Left lung (tissue), 10 donors: ENCODE data around the gene CAMTA1. TPM values are rescaled to one million over a fixed set of nuclear protein-coding genes. Genes with fewer than 3 reads are reported as not detected.

Experiments
- ATAC-seq: fragments of 200-7000 bp; cut with Tn5 transposase; one replicate; pipeline ENCODE4 v1.9.1; 2020; ENCODE audit warnings: moderate library complexity
- DNase-seq, 4 donors: peaks; one replicate each; pipeline ENCODE4 v3.0.0-alpha.2; 2013 to 2020
- H3K27ac ChIP-seq, 2 donors: fragments of 200-600 bp; sonication (generic) in 1 of 2; one replicate each; pipeline versions ENCODE4 v1.5.0 to v1.8.0; 2020 to 2021
- H3K27me3 ChIP-seq, 2 donors: fragments of 200-600 bp; sonication (generic) in 1 of 2; one replicate each; pipeline versions ENCODE4 v1.5.0 to v1.8.0; 2020 to 2021
- H3K36me3 ChIP-seq, 2 donors: fragments of 200-600 bp; sonication (generic) in 1 of 2; one replicate each; pipeline versions ENCODE4 v1.5.0 to v1.8.0; 2020 to 2021
- H3K4me1 ChIP-seq, 2 donors: fragments of 200-600 bp; one replicate each; pipeline ENCODE4 v1.8.0; 2021
- H3K4me3 ChIP-seq, 2 donors: fragments of 200-600 bp; sonication (generic) in 1 of 2; one replicate each; pipeline versions ENCODE4 v1.5.0 to v1.8.0; 2020 to 2021; ENCODE audit warnings: mild to moderate bottlenecking in 1 of 2
- H3K9me3 ChIP-seq, 2 donors: fragments of 200-600 bp; sonication (generic) in 1 of 2; one replicate each; pipeline versions ENCODE4 v1.5.0 to v1.8.0; 2020 to 2021
- intact Hi-C, 2 donors: fragments of 100-400 bp; cut with DNase I; formaldehyde crosslinking; loops; one replicate each; pipeline versions ENCODE4 v1.11.2 to v1.14.2; 2022
- polyA plus RNA-seq, 6 donors: library from polyadenylated mRNA; unstranded; fragments of 120-200 nt; gene quantifications; one replicate each; pipeline ENCODE4 v1.2.1, GENCODE V29; 2013; ENCODE audit not compliant: insufficient read length in 6 of 6
- total RNA-seq, 2 donors: library from RNA; stranded (reverse); fragmentation: NEBNext Ultra II Directional; extraction: Animal tissue kit (Norgen Biotek cat#: 25700); gene quantifications; one replicate each; pipeline ENCODE4 v1.2.1, GENCODE V29; 2021
- TF ChIP-seq, protein P1 (sequence below), 2 donors: fragments of 200-600 bp; sonication (generic) in 1 of 2; IDR thresholded peaks; one replicate each; pipeline versions ENCODE4 v1.5.0 to v1.8.0; 2021; ENCODE audit warnings: antibody characterized with exemption in 2 of 2
- donor health status: DM: no; HTN: yes; CAD: no.
- donor health status: DM: no; HTN: no; CAD: no.

The CAMTA1 gene
- total and polyA plus RNA-seq, 8 donors: 42.7 to 69.1 (median 49.4) TPM

DNA sequence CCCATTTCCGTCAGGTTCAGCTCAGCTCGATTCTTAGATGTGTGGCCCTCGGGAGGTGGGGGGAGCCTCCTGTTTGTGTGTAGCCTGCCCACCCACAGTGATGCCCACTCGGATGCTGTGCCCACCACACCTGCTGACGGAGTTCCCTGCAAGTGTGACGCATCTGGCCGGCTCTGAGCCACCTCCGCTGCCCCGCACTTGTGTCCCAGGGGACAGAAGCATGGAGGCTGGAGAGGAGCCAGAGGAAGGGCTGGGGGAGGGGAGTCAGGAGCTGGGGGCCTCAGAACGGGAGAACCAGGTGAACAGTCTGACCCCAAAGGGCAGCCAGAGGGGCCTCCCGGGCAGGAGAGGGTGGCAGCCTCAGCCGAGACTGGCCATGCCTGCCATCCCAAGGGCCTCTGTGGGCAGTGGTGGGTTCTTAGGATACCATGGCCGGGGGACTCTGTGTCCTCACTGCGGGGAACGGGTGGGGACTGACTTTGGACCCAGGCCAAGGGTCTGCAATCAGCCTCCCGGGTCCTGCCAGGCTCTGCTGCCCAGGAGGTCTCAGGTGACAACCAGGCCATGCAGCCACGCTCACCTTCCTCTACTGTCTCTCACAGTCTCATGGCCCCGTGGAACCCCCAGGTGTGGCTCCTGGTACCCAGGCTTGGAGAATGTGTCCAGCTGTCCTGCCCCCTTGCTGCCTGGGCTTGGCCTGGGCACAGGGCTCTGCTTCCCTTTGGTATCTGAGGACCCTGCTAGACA is 718.6 kb downstream of the CAMTA1 start:
- Histone ChIP-seq H3K27me3 (no peaks in the 10 kb centered on the region), H3K4me3 (no peak overlapping the region), H3K36me3 (no peaks in the 10 kb centered on the region), H3K9me3 (no peaks in the 10 kb centered on the region), H3K4me1 (no peaks in the 10 kb centered on the region), H3K27ac (no peak overlapping the region)
- ATAC-seq (no peak), DNase-seq (no peak)
- TF ChIP-seq, protein P1, sequence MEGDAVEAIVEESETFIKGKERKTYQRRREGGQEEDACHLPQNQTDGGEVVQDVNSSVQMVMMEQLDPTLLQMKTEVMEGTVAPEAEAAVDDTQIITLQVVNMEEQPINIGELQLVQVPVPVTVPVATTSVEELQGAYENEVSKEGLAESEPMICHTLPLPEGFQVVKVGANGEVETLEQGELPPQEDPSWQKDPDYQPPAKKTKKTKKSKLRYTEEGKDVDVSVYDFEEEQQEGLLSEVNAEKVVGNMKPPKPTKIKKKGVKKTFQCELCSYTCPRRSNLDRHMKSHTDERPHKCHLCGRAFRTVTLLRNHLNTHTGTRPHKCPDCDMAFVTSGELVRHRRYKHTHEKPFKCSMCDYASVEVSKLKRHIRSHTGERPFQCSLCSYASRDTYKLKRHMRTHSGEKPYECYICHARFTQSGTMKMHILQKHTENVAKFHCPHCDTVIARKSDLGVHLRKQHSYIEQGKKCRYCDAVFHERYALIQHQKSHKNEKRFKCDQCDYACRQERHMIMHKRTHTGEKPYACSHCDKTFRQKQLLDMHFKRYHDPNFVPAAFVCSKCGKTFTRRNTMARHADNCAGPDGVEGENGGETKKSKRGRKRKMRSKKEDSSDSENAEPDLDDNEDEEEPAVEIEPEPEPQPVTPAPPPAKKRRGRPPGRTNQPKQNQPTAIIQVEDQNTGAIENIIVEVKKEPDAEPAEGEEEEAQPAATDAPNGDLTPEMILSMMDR (IDR thresholded peaks at IDR 0.05): no peak
- intact Hi-C loops: no loop called here

- TF ChIP-seq, protein P1 (IDR thresholded peaks at IDR 0.05): no peak
- H3K4me1 ChIP-seq: no peaks in the 10 kb centered on the region
Measured at GRCh38 chr1:7504438-7504720, 719.1 kb downstream of the CAMTA1 start.

DNA sequence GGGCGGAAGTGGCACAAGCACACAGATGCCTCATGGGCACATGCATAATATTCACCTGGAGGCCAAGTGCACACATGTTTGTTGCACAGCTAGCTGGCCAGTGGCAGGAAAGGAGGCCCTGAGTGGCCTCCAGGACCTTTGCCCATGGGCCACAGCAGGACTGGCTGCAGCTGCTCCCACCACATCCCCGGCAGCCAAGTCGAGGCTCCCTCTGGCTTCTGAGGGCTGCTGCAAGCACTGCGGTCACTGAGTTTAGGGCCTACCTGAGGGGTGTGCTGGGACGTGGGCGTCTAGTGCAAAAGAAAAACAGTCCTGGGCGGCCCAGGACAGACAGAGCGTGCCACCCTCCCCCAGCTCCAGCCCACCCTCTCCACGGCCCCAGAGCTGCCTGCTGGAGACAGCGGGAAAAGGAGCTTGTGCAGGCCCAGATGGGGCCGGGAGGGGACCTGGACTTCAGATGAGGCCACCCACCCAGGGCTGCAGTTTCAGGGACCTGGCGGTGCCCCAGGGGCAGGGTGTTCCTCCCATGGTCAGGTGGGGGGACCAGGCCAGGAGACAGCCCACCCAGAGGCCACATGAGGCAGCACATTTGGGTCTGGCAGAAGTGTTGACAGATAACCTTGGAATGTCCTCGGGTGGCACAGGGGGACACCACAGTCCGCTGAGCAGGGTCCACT is 720.0 kb downstream of the CAMTA1 start:
- ATAC-seq (no peak), DNase-seq (no peak)
- Histone ChIP-seq H3K36me3 (no peaks in the 10 kb centered on the region), H3K4me1 (no peaks in the 10 kb centered on the region), H3K4me3 (no peak overlapping the region), H3K27ac (no peak overlapping the region), H3K27me3 (no peaks in the 10 kb centered on the region), H3K9me3 (no peaks in the 10 kb centered on the region)
- intact Hi-C loops: no loop called here
- TF ChIP-seq, protein P1 (IDR thresholded peaks at IDR 0.05): no peak

More at GRCh38 chr1:7504438-7504720, 719.1 kb downstream of the CAMTA1 start:
- Histone ChIP-seq H3K4me3 (no peak overlapping the region), H3K27me3 (no peaks in the 10 kb centered on the region), H3K9me3 (no peaks in the 10 kb centered on the region), H3K36me3 (no peaks in the 10 kb centered on the region), H3K27ac (no peak overlapping the region)
- DNase-seq (no peak), ATAC-seq (no peak)
- intact Hi-C loops: no loop called here

- DNase-seq: no peak
- TF ChIP-seq, protein P1 (IDR thresholded peaks at IDR 0.05): no peak
Measured at GRCh38 chr1:7505771-7506453, 720.7 kb downstream of the CAMTA1 start.

More at GRCh38 chr1:7505771-7506453, 720.7 kb downstream of the CAMTA1 start:
- ATAC-seq: no peak
- Histone ChIP-seq H3K36me3 (no peaks in the 10 kb centered on the region), H3K9me3 (no peaks in the 10 kb centered on the region), H3K27ac (no peak overlapping the region), H3K4me3 (no peak overlapping the region), H3K27me3 (no peaks in the 10 kb centered on the region), H3K4me1 (no peaks in the 10 kb centered on the region)
- intact Hi-C loops: no loop called here
